ENCODE measurements around the gene SPRTN.
A peak's percentile ranks its signal among the peaks of the same experiment; 100 is the strongest.

The SPRTN gene

DNA sequence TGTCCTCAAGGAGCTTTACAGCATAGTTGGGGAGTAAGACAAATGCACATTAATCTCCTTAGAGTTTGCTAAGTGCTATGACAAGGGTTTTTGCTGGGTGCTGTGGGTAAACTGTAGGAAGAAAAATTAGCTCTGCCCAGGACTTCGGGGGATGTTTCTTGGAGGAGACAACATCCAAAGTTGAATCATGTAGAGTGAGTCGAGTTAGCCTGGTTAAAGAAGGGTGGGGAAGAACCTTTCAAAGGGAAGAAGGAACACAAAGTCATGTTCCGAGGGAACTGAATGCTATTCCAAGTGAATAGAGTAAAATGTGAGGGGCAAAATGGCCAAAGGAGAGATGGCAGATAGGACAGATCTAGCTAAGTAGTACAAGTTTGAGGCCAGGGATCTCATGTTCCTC lies 17.1 kb downstream of the SPRTN start:
- DNase-seq (ENCODE audit: extremely low spot score): no peak
- ChIA-PET CTCF (interaction anchor here (0.9 to 1.4 kb wide), 5 partner anchors 8 to 251 kb away, joined by 3 to 7 read pairs (median 3); no protein-coding TSS in a partner anchor), POLR2A (no interaction called here)
- TF ChIP-seq, protein P1, sequence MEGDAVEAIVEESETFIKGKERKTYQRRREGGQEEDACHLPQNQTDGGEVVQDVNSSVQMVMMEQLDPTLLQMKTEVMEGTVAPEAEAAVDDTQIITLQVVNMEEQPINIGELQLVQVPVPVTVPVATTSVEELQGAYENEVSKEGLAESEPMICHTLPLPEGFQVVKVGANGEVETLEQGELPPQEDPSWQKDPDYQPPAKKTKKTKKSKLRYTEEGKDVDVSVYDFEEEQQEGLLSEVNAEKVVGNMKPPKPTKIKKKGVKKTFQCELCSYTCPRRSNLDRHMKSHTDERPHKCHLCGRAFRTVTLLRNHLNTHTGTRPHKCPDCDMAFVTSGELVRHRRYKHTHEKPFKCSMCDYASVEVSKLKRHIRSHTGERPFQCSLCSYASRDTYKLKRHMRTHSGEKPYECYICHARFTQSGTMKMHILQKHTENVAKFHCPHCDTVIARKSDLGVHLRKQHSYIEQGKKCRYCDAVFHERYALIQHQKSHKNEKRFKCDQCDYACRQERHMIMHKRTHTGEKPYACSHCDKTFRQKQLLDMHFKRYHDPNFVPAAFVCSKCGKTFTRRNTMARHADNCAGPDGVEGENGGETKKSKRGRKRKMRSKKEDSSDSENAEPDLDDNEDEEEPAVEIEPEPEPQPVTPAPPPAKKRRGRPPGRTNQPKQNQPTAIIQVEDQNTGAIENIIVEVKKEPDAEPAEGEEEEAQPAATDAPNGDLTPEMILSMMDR (IDR thresholded peaks at IDR 0.05; ENCODE audit: control extremely low read depth, extremely low read depth, low read depth, missing control alignments): no peak

DNA sequence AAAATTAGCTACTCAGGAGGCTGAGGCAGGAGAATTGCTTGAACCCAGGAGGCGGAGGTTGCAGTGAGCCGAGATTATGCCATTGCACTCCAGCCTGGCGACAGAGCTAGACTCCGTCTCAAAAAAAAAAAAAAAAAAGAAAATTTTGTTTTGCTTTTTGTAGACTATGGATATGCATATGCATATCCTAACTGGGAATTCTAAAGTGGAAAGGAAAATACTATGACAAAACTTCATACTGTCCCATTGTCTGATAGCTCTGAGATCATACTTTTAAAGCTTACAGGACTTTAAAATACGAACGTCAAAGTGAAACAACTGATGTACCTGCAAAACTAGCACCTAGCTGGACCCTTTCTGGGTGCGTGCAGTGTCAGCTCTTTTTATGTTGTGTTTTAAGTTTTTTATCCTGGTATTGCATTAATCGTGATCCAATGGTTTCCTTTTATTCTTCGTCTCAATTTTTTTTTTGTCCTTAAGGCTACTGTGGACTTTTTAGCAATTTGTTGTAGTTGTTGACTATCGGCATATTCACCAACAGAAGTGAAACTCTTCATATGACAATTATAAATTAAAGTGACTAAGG lies 19.2 kb downstream of the SPRTN start:
- no peak for DNase-seq (ENCODE audit: extremely low spot score)
- ChIA-PET CTCF (interaction anchor here (0.7 to 8.8 kb wide), 41 partner anchors 8 to 464 kb away, joined by 3 to 54 read pairs (median 4); partner anchors contain the start of genes EXOC8 and SPRTN), POLR2A (no interaction called here)
- TF ChIP-seq, protein P1 (IDR thresholded peaks at IDR 0.05; ENCODE audit: control extremely low read depth, extremely low read depth, low read depth, missing control alignments): no peak

DNA sequence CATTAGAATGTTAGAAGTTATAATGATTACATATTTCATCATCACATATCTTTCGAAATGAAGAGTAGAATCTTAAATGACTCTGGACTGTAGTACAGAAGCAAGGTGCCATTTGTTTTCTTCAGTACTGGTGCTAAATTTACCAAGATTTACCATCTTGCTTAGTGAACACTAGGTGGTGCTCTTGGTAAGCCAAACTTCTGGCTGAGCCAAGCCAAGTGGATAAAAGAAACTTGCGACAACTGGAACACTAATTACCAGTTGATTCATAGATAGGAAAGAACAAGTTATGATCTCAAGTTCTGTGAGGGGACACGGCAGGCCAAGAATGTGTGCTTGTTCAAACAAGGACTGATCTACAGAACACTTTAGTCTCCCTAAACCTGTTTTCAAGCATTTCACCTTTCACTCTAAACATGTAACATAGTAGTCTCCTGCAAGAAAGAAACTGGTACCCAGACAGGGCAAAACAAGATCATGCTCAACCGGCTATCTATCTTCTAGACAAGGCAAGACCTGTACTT lies 19.8 kb downstream of the SPRTN start:
- ChIA-PET CTCF (interaction anchor here (0.7 to 8.8 kb wide), 39 partner anchors 9 to 303 kb away, joined by 3 to 54 read pairs (median 5); partner anchors contain the start of genes EXOC8 and SPRTN), POLR2A (no interaction called here)
- peak; percentile 64 for DNase-seq (ENCODE audit: extremely low spot score)
- TF ChIP-seq, protein P1 (IDR thresholded peaks at IDR 0.05; ENCODE audit: control extremely low read depth, extremely low read depth, low read depth, missing control alignments): peak; percentile 67

DNA sequence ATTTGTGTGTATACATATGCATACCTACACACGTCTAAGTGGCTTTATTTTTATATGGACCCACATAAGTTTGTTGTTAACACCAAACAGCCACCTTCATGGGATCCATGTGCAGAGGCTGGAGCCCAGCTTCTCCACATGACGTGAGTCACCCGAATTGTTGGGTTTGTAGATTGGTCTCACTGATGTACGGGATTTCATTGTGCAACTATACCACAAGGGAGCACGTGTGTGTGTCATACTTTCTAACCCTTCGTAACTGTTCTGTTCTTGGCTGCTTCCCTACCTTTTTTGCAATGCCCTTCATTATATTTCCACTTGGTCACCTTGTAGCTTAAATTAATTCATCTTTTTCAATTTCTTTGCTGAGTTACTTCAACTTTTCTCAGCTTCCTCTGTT lies 21.0 kb downstream of the SPRTN start:
- CTCF ChIA-PET: interaction anchor here (0.8 to 8.8 kb wide), 4 partner anchors 12 to 231 kb away, joined by 3 to 54 read pairs (median 6); no protein-coding TSS in a partner anchor
- POLR2A ChIA-PET: no interaction called here
- no peak for DNase-seq (ENCODE audit: extremely low spot score)
- TF ChIP-seq, protein P1 (IDR thresholded peaks at IDR 0.05; ENCODE audit: control extremely low read depth, extremely low read depth, low read depth, missing control alignments): no peak

DNA sequence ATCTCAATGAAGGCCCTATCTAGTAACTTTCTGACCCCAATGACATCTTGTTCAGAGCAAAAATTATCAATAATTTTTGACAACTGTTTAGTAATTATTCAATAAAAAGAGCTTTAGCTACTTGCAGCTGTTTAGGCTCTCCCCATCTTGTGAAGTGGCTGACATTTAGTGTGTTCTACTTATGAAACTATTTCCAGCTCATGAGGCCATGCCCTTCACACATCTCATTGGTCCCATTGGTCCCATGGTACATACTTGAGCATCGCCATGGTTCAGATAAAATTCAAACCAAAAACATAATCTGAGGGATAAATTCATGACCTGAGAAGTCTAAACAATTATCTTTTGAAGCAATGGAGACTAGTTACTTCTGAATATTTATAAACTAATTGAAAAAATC lies 24.2 kb downstream of the SPRTN start:
- ChIA-PET CTCF (interaction anchor here (0.8 to 8.8 kb wide), 14 partner anchors 7 to 249 kb away, joined by 3 to 54 read pairs (median 4); partner anchors contain the start of genes EXOC8 and SPRTN), POLR2A (no interaction called here)
- DNase-seq (ENCODE audit: extremely low spot score): no peak
- TF ChIP-seq, protein P1 (IDR thresholded peaks at IDR 0.05; ENCODE audit: control extremely low read depth, extremely low read depth, low read depth, missing control alignments): no peak

DNA sequence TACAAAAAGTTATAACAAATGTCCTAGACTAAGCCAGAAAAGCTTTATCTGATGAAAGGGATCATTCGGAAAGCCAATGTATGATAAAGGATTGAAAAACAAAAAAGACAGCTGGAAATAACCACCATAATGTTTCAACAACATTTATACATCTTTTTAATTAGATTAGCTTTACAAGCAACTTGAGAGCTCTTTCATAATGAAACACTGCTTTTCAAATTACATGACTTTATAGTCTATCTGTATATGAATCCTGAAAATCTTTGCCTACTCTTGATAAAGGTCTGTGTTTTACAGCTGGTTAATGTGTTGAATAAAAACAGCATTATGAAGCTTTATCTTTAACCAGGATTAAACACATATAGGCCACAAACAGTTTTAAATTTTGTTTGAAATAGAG lies 25.5 kb downstream of the SPRTN start:
- ChIA-PET CTCF (interaction anchor here (0.9 to 8.8 kb wide), 11 partner anchors 9 to 239 kb away, joined by 3 to 54 read pairs (median 3); partner anchors contain the start of genes EXOC8 and SPRTN), POLR2A (no interaction called here)

More for the DNA sequence above, 25.5 kb downstream of the SPRTN start:
- DNase-seq (ENCODE audit: extremely low spot score): no peak
- TF ChIP-seq, protein P1 (IDR thresholded peaks at IDR 0.05; ENCODE audit: control extremely low read depth, extremely low read depth, low read depth, missing control alignments): no peak

Data from GM10248 (cell line).